Endodermal cell (in vitro differentiated cells): ENCODE results near the gene RLF. TPM values are rescaled to one million over a fixed set of nuclear protein-coding genes. Genes with fewer than 3 reads are reported as not detected.
A peak's percentile ranks its signal among the peaks of the same experiment; 100 is the strongest.

Experiments
- DNase-seq: peaks from one replicate; pipeline ENCODE4 v3.0.0-alpha.2; 2017
- H3K27ac ChIP-seq: 2 replicates; pipeline ENCODE4 v1.5.1; 2013; ENCODE audit warnings: mild to moderate bottlenecking, low read depth, low read length, moderate library complexity
- H3K27me3 ChIP-seq: 2 replicates; pipeline ENCODE4 v1.6.1; 2013; ENCODE audit warnings: mild to moderate bottlenecking, low read length, moderate library complexity; ENCODE audit not compliant: insufficient read depth, control insufficient read depth, poor library complexity, severe bottlenecking
- H3K36me3 ChIP-seq: 2 replicates; pipeline ENCODE4 v1.7.0; 2013; ENCODE audit warnings: mild to moderate bottlenecking, low read length, moderate library complexity; ENCODE audit not compliant: control insufficient read depth, insufficient read depth
- H3K4me1 ChIP-seq: one replicate; pipeline ENCODE4 v1.7.0; 2013; ENCODE audit warnings: low read length; ENCODE audit not compliant: control insufficient read depth, insufficient read depth
- H3K4me3 ChIP-seq: 2 replicates; pipeline ENCODE4 v1.5.1; 2013; ENCODE audit warnings: mild to moderate bottlenecking, low read length, moderate library complexity
- H3K9ac ChIP-seq: 2 replicates; pipeline ENCODE4 v1.6.1; 2013; ENCODE audit warnings: mild to moderate bottlenecking, low read length, moderate library complexity; ENCODE audit not compliant: poor library complexity, severe bottlenecking; ENCODE audit errors: extremely low read depth
- H3K9me3 ChIP-seq: 2 replicates; pipeline ENCODE4 v1.6.1; 2013; ENCODE audit warnings: mild to moderate bottlenecking, low read length, moderate library complexity; ENCODE audit not compliant: control insufficient read depth
- H3K27ac Mint-ChIP-seq: 2 replicates; pipeline ENCODE4 v1.8.0; 2020; ENCODE audit warnings: mixed read lengths
- H3K27me3 Mint-ChIP-seq: 2 replicates; pipeline ENCODE4 v1.8.0; 2021; ENCODE audit warnings: mild to moderate bottlenecking, mixed read lengths; ENCODE audit not compliant: insufficient read depth
- H3K36me3 Mint-ChIP-seq: 2 replicates; pipeline ENCODE4 v1.8.0; 2020; ENCODE audit warnings: low read depth, mixed read lengths
- H3K4me1 Mint-ChIP-seq: 2 replicates; pipeline ENCODE4 v1.8.0; 2020; ENCODE audit warnings: mixed read lengths
- H3K4me3 Mint-ChIP-seq: 2 replicates; pipeline ENCODE4 v1.8.0; 2020; ENCODE audit warnings: mild to moderate bottlenecking, moderate library complexity, mixed read lengths
- H3K9me3 Mint-ChIP-seq: 2 replicates; pipeline ENCODE4 v1.8.0; 2020; ENCODE audit warnings: mild to moderate bottlenecking, mixed read lengths
- CTCF ChIP-seq: fragments of 200-600 bp; sonication (generic); conservative IDR thresholded peaks from 2 replicates; pipeline ENCODE4 v1.5.0; 2021; ENCODE audit warnings: antibody characterized with exemption, mild to moderate bottlenecking
- WGBS, 2 experiments: methylation state at CpG; one replicate each; pipeline versions ENCODE4 v1.1.5 to v1.1.7; 2013; ENCODE audit warnings: missing lambda C conversion rate in 2 of 2, mixed read lengths in 1 of 2; ENCODE audit not compliant: insufficient coverage in 1 of 2, insufficient read length in 1 of 2; 5-methylcytosine and 5-hydroxymethylcytosine counted together
- total RNA-seq, 2 donors: library from RNA; stranded (reverse); fragmentation: NEBNext Ultra II Directional in 1 of 2; extraction: Animal tissue kit (Norgen Biotek cat#: 25700) in 1 of 2; gene quantifications; 2 replicates in 1 of 2; 3 replicates in 1 of 2; pipeline ENCODE4 v1.2.1, GENCODE V29; 2021

RLF gene
- total RNA-seq, 2 donors from 2014 or later: 18.8 to 23.3 TPM

GRCh38 chr1:40153073-40153770 lies 8.0 kb upstream of the RLF start:
- Mint-ChIP-seq H3K4me1 (peaks cover 24% of the 10 kb centered on the region), H3K4me3 (no peak overlapping the region), H3K36me3 (no peaks in the 10 kb centered on the region), H3K27ac (no peak overlapping the region), H3K27me3 (peaks cover 55% of the 10 kb centered on the region), H3K9me3 (no peaks in the 10 kb centered on the region)
- Histone ChIP-seq H3K27me3 (peaks cover 84% of the 10 kb centered on the region), H3K36me3 (no peaks in the 10 kb centered on the region), H3K27ac (no peak overlapping the region), H3K9ac (no peak overlapping the region), H3K4me1 (peaks cover 11% of the 10 kb centered on the region), H3K9me3 (no peaks in the 10 kb centered on the region), H3K4me3 (no peak overlapping the region)
- WGBS, 2 experiments: 0% methylated on average over 1 to 2 of the region's 2 CpGs
- TF ChIP-seq CTCF: peak; percentile 83
- DNase-seq: peak; percentile 51

DNA sequence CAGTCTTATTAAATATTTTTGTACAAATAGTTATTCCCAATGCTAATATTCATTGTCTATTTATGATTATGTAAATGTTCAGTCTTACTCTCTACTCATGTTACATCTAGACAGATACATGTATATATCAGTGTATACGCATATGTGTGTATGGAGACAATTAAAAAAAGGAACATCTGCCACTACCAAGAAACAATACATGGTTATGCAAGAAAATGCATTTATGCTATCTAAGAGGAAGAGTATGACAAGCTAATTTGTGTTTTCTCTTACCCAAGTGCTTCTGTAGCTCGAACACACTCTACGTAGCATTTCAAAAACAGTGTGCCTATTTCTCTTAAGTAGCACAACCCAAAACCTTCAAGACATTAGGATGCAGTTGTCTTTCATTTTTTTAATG lies 6.1 kb upstream of the RLF start:
- Histone ChIP-seq H3K4me1 (peaks cover 11% of the 10 kb centered on the region), H3K36me3 (no peaks in the 10 kb centered on the region), H3K9me3 (no peaks in the 10 kb centered on the region), H3K4me3 (no peak overlapping the region), H3K27ac (no peak overlapping the region), H3K9ac (no peak overlapping the region), H3K27me3 (peaks cover 66% of the 10 kb centered on the region)
- Mint-ChIP-seq H3K4me1 (peaks cover 24% of the 10 kb centered on the region), H3K4me3 (no peak overlapping the region), H3K27me3 (peaks cover 40% of the 10 kb centered on the region), H3K27ac (no peak overlapping the region), H3K36me3 (no peaks in the 10 kb centered on the region), H3K9me3 (no peaks in the 10 kb centered on the region)
- no peak for DNase-seq
- TF ChIP-seq CTCF: no peak
- 92 to 100% methylated on average over 2 of the region's 3 CpGs for WGBS, 2 experiments

GRCh38 chr1:40155910-40156309 lies 5.3 kb upstream of the RLF start:
- Histone ChIP-seq H3K27me3 (peaks cover 58% of the 10 kb centered on the region), H3K9ac (no peak overlapping the region), H3K9me3 (no peaks in the 10 kb centered on the region), H3K4me1 (peaks cover 11% of the 10 kb centered on the region), H3K36me3 (no peaks in the 10 kb centered on the region), H3K4me3 (no peak overlapping the region), H3K27ac (no peak overlapping the region)
- Mint-ChIP-seq H3K4me3 (no peak overlapping the region), H3K27ac (no peak overlapping the region), H3K4me1 (peaks cover 26% of the 10 kb centered on the region), H3K9me3 (no peaks in the 10 kb centered on the region), H3K27me3 (peaks cover 33% of the 10 kb centered on the region), H3K36me3 (no peaks in the 10 kb centered on the region)
- TF ChIP-seq CTCF: no peak
- WGBS, 2 experiments: 77 to 91% methylated on average over 3 of the region's 3 CpGs
- no peak for DNase-seq
